Pancreas (tissue), 10 donors: ENCODE data around the gene SERPINE1. TPM values are rescaled to one million over a fixed set of nuclear protein-coding genes. Genes with fewer than 3 reads are reported as not detected.

Experiments
- ATAC-seq, 4 donors: fragments of 200-7000 bp; cut with Tn5 transposase; one replicate each; pipeline versions ENCODE4 v1.8.0 to v1.9.1; 2020; ENCODE audit warnings: mild to moderate bottlenecking in 4 of 4, moderate library complexity in 4 of 4
- DNase-seq, 6 donors: peaks; one replicate each; pipeline ENCODE4 v3.0.0-alpha.2; 2020
- FAIRE-seq: peaks from 2 replicates; lab custom pipeline; 2012; peaks lifted over from hg19 to GRCh38; lab: Jason Lieb, UNC
- H3K27ac ChIP-seq, 4 donors: fragments of 200-600 bp; sonication (generic); 1 replicate in 3 of 4; 2 replicates in 1 of 4; pipeline versions ENCODE4 v1.5.0 to v1.8.0; 2020
- H3K27me3 ChIP-seq, 4 donors: fragments of 200-600 bp; one replicate each; pipeline ENCODE4 v1.8.0; 2021
- H3K36me3 ChIP-seq, 3 donors: fragments of 200-600 bp; sonication (generic) in 1 of 3; one replicate each; pipeline versions ENCODE4 v1.5.0 to v1.8.0; 2020 to 2021
- H3K4me1 ChIP-seq, 3 donors: fragments of 200-600 bp; one replicate each; pipeline ENCODE4 v1.8.0; 2021
- H3K4me3 ChIP-seq, 4 donors: fragments of 200-600 bp; sonication (generic) in 2 of 4; one replicate each; pipeline versions ENCODE4 v1.5.0 to v1.8.0; 2020 to 2021
- H3K9me3 ChIP-seq, 4 donors: fragments of 200-600 bp; one replicate each; pipeline ENCODE4 v1.8.0; 2021
- WGBS, 2 donors: extraction: QIAGEN DNeasy Blood & Tissue Kit; methylation state at CpG; one replicate each; pipeline ENCODE4 v1.1.7; 2013; 5-methylcytosine and 5-hydroxymethylcytosine counted together
- intact Hi-C, 3 donors: fragments of 100-400 bp; cut with DNase I; formaldehyde crosslinking; loops; one replicate each; pipeline versions ENCODE4 v1.11.1 to v1.14.2; 2022
- polyA plus RNA-seq, 2 donors: library from polyadenylated mRNA; stranded (reverse); fragments of 200-250 nt; gene quantifications; one replicate each; pipeline ENCODE4 v1.2.3, GENCODE V29; 2013
- total RNA-seq, 6 donors: library from RNA; stranded (reverse); fragmentation: NEBNext Ultra II Directional in 4 of 6; extraction: Animal tissue kit (Norgen Biotek cat#: 25700) in 4 of 6; gene quantifications; one replicate each; pipeline versions ENCODE4 v1.2.1 to v1.2.4, GENCODE V29; 2021 to 2023
- TF ChIP-seq, protein P1 (sequence below), 4 donors: fragments of 200-600 bp; sonication (generic) in 3 of 4; IDR thresholded peaks; one replicate each; pipeline versions ENCODE4 v1.5.0 to v1.8.0; 2021; ENCODE audit warnings: antibody characterized with exemption in 4 of 4
- donor health status: healthy with polysubstance abuse.
- donor health status: DM: no; HTN: no; CAD: no; lungs with moderate emphysema.
- donor health status: DM: no; HTN: no; CAD: no.
- donor health status: control.
- donor health status: control.
- donor health status: Bipolar disorder and iron deficiency.
- donor health status: DM: yes; HTN: yes; CAD: no.
- donor health status: DM: no; HTN: no; CAD: no.
- donor health status: DM: no; HTN: no; CAD: no.
- donor health status: DM: yes; HTN: yes; CAD: no.

Gene SERPINE1
- total and polyA plus RNA-seq, 8 donors: 0.98 to 14.5 (median 3.7) TPM

DNA sequence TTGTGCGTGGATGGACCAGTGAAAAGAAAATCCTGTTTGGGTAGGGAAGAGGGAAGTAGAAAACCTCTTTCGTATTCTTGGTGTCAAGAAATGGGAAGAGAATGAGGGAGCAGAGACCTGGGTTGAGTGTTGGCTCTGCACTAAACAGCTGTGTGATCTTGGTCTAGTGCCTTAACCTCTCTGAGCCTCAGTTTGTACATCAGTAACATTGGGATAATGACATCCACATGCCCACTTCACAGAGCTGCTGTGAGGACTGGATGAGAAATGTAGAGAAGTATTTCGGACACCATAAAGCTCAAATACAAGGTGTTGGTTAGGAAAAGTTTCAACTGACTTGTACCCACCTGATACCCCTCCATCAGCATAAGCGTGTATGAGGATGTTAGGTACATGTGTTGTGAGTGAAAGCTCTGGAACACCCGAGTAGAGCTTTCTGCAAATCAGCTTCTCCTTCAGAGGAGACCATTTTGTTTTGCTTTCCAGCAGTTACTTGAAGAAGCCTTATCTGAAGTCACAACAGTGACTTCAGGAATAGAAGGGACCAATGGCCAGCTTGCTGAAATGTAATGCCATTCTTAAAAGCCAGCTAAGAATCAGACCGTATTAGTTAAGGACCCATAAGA lies 30.5 kb upstream of the SERPINE1 start:
- H3K27me3 ChIP-seq: no peaks in the 10 kb centered on the region
- no peak for FAIRE-seq
- H3K4me1 ChIP-seq: peaks cover 0 to 3% (median 0%) of the 10 kb centered on the region in 3 donors
- H3K36me3 ChIP-seq: no peaks in the 10 kb centered on the region
- TF ChIP-seq, protein P1, sequence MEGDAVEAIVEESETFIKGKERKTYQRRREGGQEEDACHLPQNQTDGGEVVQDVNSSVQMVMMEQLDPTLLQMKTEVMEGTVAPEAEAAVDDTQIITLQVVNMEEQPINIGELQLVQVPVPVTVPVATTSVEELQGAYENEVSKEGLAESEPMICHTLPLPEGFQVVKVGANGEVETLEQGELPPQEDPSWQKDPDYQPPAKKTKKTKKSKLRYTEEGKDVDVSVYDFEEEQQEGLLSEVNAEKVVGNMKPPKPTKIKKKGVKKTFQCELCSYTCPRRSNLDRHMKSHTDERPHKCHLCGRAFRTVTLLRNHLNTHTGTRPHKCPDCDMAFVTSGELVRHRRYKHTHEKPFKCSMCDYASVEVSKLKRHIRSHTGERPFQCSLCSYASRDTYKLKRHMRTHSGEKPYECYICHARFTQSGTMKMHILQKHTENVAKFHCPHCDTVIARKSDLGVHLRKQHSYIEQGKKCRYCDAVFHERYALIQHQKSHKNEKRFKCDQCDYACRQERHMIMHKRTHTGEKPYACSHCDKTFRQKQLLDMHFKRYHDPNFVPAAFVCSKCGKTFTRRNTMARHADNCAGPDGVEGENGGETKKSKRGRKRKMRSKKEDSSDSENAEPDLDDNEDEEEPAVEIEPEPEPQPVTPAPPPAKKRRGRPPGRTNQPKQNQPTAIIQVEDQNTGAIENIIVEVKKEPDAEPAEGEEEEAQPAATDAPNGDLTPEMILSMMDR (IDR thresholded peaks at IDR 0.05): no peak
- no peaks in the 10 kb centered on the region for H3K9me3 ChIP-seq
- ATAC-seq: no peak
- WGBS, 2 donors: 47 to 51% methylated on average over 6 of the region's 6 CpGs
- DNase-seq: no peak
- no peak overlapping the region for H3K4me3 ChIP-seq
- intact Hi-C loops: no loop called here
- no peak overlapping the region for H3K27ac ChIP-seq

DNA sequence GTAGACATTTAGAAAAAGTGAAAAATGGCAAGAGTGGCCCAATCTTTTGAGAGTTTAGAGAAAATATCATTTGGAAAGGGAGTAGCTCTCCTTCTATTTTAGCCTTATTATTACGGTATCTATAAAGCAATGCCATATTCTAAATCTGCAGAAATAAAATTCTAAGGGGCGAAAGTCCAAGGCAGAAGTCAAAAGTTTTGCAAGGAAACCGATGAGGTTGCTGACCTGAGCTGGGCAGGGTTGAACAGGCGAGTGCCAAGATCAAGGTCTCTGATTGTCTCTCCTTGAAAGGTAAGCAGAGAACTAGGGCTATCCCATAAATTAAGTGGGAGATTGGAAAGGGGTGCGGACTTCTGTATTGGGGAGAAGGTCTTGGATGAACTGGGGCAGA lies 30.0 kb upstream of the SERPINE1 start:
- DNase-seq (no peak), FAIRE-seq (no peak), ATAC-seq (no peak)
- Histone ChIP-seq H3K9me3 (no peaks in the 10 kb centered on the region), H3K27ac (no peak overlapping the region), H3K27me3 (no peaks in the 10 kb centered on the region), H3K4me1 (peaks cover 0 to 3% (median 0%) of the 10 kb centered on the region in 3 donors), H3K36me3 (no peaks in the 10 kb centered on the region), H3K4me3 (no peak overlapping the region)
- intact Hi-C loops: no loop called here
- WGBS, 2 donors: 62 to 69% methylated on average over 5 of the region's 5 CpGs
- TF ChIP-seq, protein P1 (IDR thresholded peaks at IDR 0.05): no peak

DNA sequence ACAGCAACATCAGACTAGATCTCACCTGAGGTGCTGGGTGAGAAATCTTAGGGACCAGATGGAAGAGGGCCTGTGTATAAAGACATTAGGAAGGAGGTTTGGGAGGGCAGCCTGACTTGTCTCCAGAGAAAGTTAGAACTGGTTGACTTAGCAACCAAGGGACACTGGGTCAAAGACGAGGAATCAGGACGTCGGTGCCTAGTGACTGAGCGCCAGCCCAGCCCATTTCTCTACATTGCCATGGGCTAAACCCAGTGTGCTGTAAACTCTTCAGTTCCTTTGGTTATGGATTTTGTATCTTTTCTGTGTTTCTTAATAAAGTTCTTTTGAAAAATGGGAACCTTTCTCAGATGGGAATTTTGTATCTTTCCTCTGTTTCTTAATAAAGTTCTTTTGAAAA lies 29.3 kb upstream of the SERPINE1 start:
- intact Hi-C loops: no loop called here
- Histone ChIP-seq H3K27ac (no peak overlapping the region), H3K27me3 (no peaks in the 10 kb centered on the region), H3K4me1 (peaks cover 0 to 3% (median 0%) of the 10 kb centered on the region in 3 donors), H3K4me3 (no peak overlapping the region), H3K36me3 (no peaks in the 10 kb centered on the region), H3K9me3 (no peaks in the 10 kb centered on the region)
- TF ChIP-seq, protein P1 (IDR thresholded peaks at IDR 0.05): no peak
- 62 to 78% methylated on average over 4 of the region's 4 CpGs for WGBS, 2 donors
- DNase-seq: no peak
- ATAC-seq: no peak
- no peak for FAIRE-seq

DNA sequence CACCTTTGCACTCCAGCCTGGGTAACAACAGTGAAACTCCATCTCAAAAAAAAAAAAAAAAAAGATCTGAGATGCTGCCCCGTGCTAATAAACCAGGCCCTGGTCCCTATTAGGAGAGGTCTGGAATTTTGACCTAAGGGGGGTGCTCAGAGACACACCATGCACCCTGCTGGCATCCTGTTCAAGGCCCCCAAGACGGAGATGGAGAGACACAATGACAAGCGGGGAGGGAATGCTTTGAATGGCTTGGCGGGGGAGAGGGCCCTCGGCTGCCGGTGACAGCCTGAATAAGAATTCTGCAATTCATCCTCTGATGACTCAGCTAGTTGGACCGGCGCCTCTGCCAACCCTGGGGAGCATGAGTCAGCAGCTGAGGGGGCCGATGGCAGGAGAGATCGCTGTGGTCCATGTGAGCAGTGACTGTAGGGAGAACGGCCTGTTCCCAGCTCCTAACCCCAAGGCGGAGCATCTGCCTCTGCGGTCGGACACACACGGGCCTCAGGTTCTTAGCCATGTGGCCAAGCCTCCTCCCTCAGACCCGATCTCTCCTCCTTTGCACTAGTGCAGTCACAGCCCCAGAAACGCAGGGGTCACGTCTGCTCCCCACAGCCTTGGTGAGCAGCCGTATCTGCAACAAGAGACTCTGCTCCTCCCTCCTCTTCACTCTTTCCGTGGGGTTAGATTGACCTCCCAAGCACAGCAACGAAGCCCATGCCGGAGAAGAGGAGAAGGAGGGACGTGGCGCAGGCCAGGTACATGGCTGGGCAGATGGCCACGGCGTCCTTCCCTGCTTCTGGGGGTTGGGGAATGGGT lies 26.7 kb upstream of the SERPINE1 start:
- FAIRE-seq: no peak
- TF ChIP-seq, protein P1 (IDR thresholded peaks at IDR 0.05): no peak
- H3K27ac ChIP-seq: no peak overlapping the region

More for the DNA sequence above, 26.7 kb upstream of the SERPINE1 start:
- Histone ChIP-seq H3K36me3 (no peaks in the 10 kb centered on the region), H3K4me3 (no peak overlapping the region), H3K4me1 (peaks cover 0 to 3% (median 0%) of the 10 kb centered on the region in 3 donors), H3K27me3 (no peaks in the 10 kb centered on the region), H3K9me3 (no peaks in the 10 kb centered on the region)
- peak; percentile 77 to 90 (median 85) for DNase-seq
- intact Hi-C loops: no loop called here
- peak; percentile 87 to 96 (median 94) for ATAC-seq
- 24 to 27% methylated on average over 26 of the region's 26 CpGs for WGBS, 2 donors
